Liver (tissue), 9 donors: ENCODE measurements around the gene WWC1. TPM values are rescaled to one million over a fixed set of nuclear protein-coding genes. Genes with fewer than 3 reads are reported as not detected.

Experiments
- DNase-seq: peaks from one replicate; pipeline ENCODE4 v3.0.0-alpha.2; 2017; ENCODE audit warnings: low spot score
- H3K27ac ChIP-seq, 2 donors: one replicate each; pipeline ENCODE4 v1.7.0; 2013; ENCODE audit warnings: inconsistent platforms in 2 of 2, low read length in 2 of 2, control low read depth in 1 of 2, low read depth in 1 of 2, mild to moderate bottlenecking in 1 of 2
- H3K27me3 ChIP-seq, 4 donors: one replicate each; pipeline versions ENCODE4 v1.6.1 to v1.7.0; 2013; ENCODE audit warnings: low read length in 3 of 4, inconsistent platforms in 1 of 4, mild to moderate bottlenecking in 1 of 4, moderate library complexity in 1 of 4; ENCODE audit not compliant: control insufficient read depth in 4 of 4, insufficient read depth in 4 of 4
- H3K36me3 ChIP-seq, 4 donors: one replicate each; pipeline versions ENCODE4 v1.6.1 to v1.7.0; 2013; ENCODE audit warnings: low read length in 3 of 4, mild to moderate bottlenecking in 3 of 4, low read depth in 1 of 4, moderate library complexity in 1 of 4; ENCODE audit not compliant: control insufficient read depth in 4 of 4, insufficient read depth in 3 of 4
- H3K4me1 ChIP-seq, 4 donors: one replicate each; pipeline versions ENCODE4 v1.6.1 to v1.7.0; 2013; ENCODE audit warnings: low read length in 3 of 4, mild to moderate bottlenecking in 3 of 4, moderate library complexity in 1 of 4; ENCODE audit not compliant: control insufficient read depth in 4 of 4, insufficient read depth in 4 of 4
- H3K4me3 ChIP-seq, 3 donors: one replicate each; pipeline versions ENCODE4 v1.6.1 to v1.7.0; 2013; ENCODE audit warnings: low read length in 3 of 3, control low read depth in 1 of 3, low read depth in 1 of 3, mild to moderate bottlenecking in 1 of 3
- H3K9ac ChIP-seq, 2 donors: one replicate each; pipeline ENCODE4 v1.7.0; 2013; ENCODE audit warnings: low read length in 2 of 2, mild to moderate bottlenecking in 2 of 2, moderate library complexity in 2 of 2, control low read depth in 1 of 2, low read depth in 1 of 2
- H3K9me3 ChIP-seq, 4 donors: one replicate each; pipeline versions ENCODE4 v1.6.1 to v1.7.0; 2013; ENCODE audit warnings: low read length in 3 of 4; ENCODE audit not compliant: control insufficient read depth in 4 of 4
- EGR1 ChIP-seq, 2 donors: IDR thresholded peaks; 2 replicates each; pipeline ENCODE4 v1.6.1; 2016 to 2018; ENCODE audit warnings: antibody characterized with exemption in 2 of 2, low read depth in 2 of 2
- FOXA1 ChIP-seq: IDR thresholded peaks from 2 replicates; pipeline ENCODE4 v1.6.1; 2016; ENCODE audit warnings: antibody characterized with exemption
- FOXA2 ChIP-seq: IDR thresholded peaks from 2 replicates; pipeline ENCODE4 v1.6.1; 2016; ENCODE audit warnings: antibody characterized with exemption
- HNF4G ChIP-seq: IDR thresholded peaks from 2 replicates; pipeline ENCODE4 v1.6.1; 2016; ENCODE audit warnings: antibody characterized with exemption
- JUND ChIP-seq, 2 donors: IDR thresholded peaks; 2 replicates each; pipeline ENCODE4 v1.6.1; 2016; ENCODE audit warnings: antibody characterized with exemption in 2 of 2
- NR2F2 ChIP-seq: IDR thresholded peaks from 2 replicates; pipeline ENCODE4 v1.6.1; 2016; ENCODE audit warnings: antibody characterized with exemption
- RAD21 ChIP-seq, 2 donors: IDR thresholded peaks; 2 replicates each; pipeline ENCODE4 v1.6.1; 2016; ENCODE audit warnings: antibody characterized with exemption in 2 of 2, mild to moderate bottlenecking in 2 of 2
- RXRA ChIP-seq, 2 donors: IDR thresholded peaks; 2 replicates each; pipeline ENCODE4 v1.6.1; 2017 to 2018; ENCODE audit warnings: antibody characterized with exemption in 2 of 2, mild to moderate bottlenecking in 1 of 2
- SP1 ChIP-seq: IDR thresholded peaks from 2 replicates; pipeline ENCODE4 v1.6.1; 2018; ENCODE audit warnings: antibody characterized with exemption, mild to moderate bottlenecking
- TAF1 ChIP-seq: conservative IDR thresholded peaks from 2 replicates; pipeline ENCODE4 v1.6.1; 2016; ENCODE audit warnings: antibody characterized with exemption, mild to moderate bottlenecking
- YY1 ChIP-seq: IDR thresholded peaks from 2 replicates; pipeline ENCODE4 v1.6.1; 2016; ENCODE audit warnings: antibody characterized with exemption, mild to moderate bottlenecking
- WGBS: extraction: QIAGEN DNeasy Blood & Tissue Kit; methylation state at CpG from one replicate; pipeline ENCODE4 v1.1.7; 2013; 5-methylcytosine and 5-hydroxymethylcytosine counted together
- polyA plus RNA-seq, 2 donors: library from polyadenylated mRNA; stranded (reverse) in 1 of 2; unstranded in 1 of 2; fragments of 200-250 nt in 1 of 2; fragments of >200 nt in 1 of 2; fragmentation: Nextera tagmentation in 1 of 2; extraction: Ambion mirVana in 1 of 2; gene quantifications; one replicate each; pipeline versions ENCODE4 v1.2.1 to v1.2.3, GENCODE V29; 2013 to 2015
- total RNA-seq, 2 donors: library from RNA; depleted of rRNA; stranded (reverse); fragments of >200 nt; gene quantifications; one replicate each; pipeline ENCODE4 v1.2.3, GENCODE V29; 2014
- TF ChIP-seq, protein P1 (sequence below): IDR thresholded peaks from 2 replicates; pipeline ENCODE4 v1.6.1; 2016; ENCODE audit warnings: antibody characterized with exemption, mild to moderate bottlenecking
- TF ChIP-seq, protein P2 (sequence below): IDR thresholded peaks from 2 replicates; pipeline ENCODE4 v1.6.1; 2016; ENCODE audit warnings: antibody characterized with exemption
- TF ChIP-seq, protein P3 (sequence below): IDR thresholded peaks from 2 replicates; pipeline ENCODE4 v1.6.1; 2016; ENCODE audit warnings: antibody characterized with exemption
- TF ChIP-seq, protein P4 (sequence below): IDR thresholded peaks from 2 replicates; pipeline ENCODE4 v1.6.1; 2016; ENCODE audit warnings: antibody characterized with exemption
- donor health status: healthy.
- donor health status: healthy.
- donor health status: healthy.
- donor health status: healthy.
- donor health status: healthy.

WWC1 gene
- total and polyA plus RNA-seq, 4 donors: 5.9 to 25.1 (median 14.8) TPM

DNA sequence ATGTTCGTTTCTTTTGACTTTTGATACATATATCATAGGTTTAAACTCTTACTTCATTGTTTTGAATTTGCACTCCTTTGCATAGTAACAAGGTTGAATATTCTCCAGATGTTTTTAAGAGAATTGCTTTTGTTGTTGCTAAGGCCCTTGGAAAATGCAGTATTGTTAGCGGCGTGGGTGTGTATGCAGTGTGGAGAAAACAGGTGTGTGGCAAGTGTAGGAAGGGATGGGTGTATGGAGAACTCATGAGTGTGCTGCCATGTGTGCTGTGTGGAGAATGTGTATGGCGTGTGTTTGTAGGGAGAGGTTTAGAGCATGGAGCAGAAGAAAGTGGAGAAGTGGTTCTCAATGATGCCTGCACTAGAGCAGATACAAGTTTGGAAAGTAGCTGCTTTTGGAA is 87.3 kb downstream of the WWC1 start (continued):
- TF ChIP-seq, protein P1, sequence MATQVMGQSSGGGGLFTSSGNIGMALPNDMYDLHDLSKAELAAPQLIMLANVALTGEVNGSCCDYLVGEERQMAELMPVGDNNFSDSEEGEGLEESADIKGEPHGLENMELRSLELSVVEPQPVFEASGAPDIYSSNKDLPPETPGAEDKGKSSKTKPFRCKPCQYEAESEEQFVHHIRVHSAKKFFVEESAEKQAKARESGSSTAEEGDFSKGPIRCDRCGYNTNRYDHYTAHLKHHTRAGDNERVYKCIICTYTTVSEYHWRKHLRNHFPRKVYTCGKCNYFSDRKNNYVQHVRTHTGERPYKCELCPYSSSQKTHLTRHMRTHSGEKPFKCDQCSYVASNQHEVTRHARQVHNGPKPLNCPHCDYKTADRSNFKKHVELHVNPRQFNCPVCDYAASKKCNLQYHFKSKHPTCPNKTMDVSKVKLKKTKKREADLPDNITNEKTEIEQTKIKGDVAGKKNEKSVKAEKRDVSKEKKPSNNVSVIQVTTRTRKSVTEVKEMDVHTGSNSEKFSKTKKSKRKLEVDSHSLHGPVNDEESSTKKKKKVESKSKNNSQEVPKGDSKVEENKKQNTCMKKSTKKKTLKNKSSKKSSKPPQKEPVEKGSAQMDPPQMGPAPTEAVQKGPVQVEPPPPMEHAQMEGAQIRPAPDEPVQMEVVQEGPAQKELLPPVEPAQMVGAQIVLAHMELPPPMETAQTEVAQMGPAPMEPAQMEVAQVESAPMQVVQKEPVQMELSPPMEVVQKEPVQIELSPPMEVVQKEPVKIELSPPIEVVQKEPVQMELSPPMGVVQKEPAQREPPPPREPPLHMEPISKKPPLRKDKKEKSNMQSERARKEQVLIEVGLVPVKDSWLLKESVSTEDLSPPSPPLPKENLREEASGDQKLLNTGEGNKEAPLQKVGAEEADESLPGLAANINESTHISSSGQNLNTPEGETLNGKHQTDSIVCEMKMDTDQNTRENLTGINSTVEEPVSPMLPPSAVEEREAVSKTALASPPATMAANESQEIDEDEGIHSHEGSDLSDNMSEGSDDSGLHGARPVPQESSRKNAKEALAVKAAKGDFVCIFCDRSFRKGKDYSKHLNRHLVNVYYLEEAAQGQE: no peak
- no peak for TF ChIP-seq EGR1 (IDR thresholded peaks at IDR 0.05; ENCODE audit: low read depth in 2 of 2)
- no peak for TF ChIP-seq RXRA (IDR thresholded peaks at IDR 0.05)
- TF ChIP-seq RAD21 (IDR thresholded peaks at IDR 0.05): no peak
- no peak for TF ChIP-seq JUND (IDR thresholded peaks at IDR 0.05)

DNA sequence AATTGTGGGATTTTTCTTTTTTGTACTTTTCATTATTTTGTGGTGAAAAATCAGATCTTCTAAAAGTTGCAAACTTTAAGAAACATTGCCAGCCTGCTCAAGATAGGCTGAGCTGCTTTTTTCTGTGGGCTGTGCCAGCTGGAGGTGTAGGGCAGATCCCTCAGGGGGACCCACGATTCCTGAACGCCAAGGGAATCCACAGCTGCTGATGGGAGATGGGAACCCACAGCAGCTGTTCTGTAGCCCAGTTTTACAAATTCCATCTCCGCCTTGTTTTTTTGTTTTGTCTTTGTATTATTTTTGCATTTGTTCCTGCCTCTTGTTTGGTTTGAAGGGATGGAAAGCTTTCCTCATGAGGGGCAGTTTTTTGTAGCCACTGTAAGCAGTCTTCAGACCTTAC is 91.0 kb downstream of the WWC1 start:
- Histone ChIP-seq H3K9ac (no peak overlapping the region), H3K4me1 (no peaks in the 10 kb centered on the region), H3K36me3 (peaks cover 2 to 15% (median 5%) of the 10 kb centered on the region in 4 donors), H3K9me3 (no peaks in the 10 kb centered on the region), H3K4me3 (no peak overlapping the region), H3K27ac (no peak overlapping the region), H3K27me3 (no peaks in the 10 kb centered on the region)
- no peak for DNase-seq
- WGBS: 92% methylated on average over 3 of the region's 3 CpGs
- no peak for TF ChIP-seq RAD21 (IDR thresholded peaks at IDR 0.05)

DNA sequence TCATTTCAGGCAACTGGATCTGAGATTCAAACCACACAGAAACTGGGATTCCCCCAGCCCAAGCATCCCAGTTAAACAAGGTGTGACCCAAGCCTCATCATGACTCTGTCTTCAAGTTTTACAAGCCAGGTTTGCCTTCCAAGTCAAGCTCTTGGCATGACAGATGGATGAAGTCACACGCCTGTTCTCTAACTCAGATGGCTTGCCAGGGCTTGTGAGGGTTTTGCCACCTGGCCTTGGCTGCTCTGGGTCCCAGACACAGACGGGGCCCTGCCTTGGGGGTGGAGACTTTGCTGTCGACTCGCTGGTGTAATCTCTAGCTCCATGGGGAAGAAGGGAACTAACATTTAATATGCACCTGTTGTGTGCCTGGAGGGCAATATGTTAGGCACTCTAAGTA is 99.0 kb downstream of the WWC1 start:
- TF ChIP-seq EGR1 (IDR thresholded peaks at IDR 0.05; ENCODE audit: low read depth in 2 of 2) (no peak), NR2F2 (no peak), FOXA1 (no peak), SP1 (no peak), RXRA (IDR thresholded peaks at IDR 0.05) (no peak), YY1 (no peak), TAF1 (no peak), JUND (IDR thresholded peaks at IDR 0.05) (no peak), FOXA2 (no peak), HNF4G (no peak)
- TF ChIP-seq, protein P2, sequence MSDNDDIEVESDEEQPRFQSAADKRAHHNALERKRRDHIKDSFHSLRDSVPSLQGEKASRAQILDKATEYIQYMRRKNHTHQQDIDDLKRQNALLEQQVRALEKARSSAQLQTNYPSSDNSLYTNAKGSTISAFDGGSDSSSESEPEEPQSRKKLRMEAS: no peak
- TF ChIP-seq, protein P3, sequence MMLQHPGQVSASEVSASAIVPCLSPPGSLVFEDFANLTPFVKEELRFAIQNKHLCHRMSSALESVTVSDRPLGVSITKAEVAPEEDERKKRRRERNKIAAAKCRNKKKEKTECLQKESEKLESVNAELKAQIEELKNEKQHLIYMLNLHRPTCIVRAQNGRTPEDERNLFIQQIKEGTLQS: no peak
- TF ChIP-seq, protein P4, sequence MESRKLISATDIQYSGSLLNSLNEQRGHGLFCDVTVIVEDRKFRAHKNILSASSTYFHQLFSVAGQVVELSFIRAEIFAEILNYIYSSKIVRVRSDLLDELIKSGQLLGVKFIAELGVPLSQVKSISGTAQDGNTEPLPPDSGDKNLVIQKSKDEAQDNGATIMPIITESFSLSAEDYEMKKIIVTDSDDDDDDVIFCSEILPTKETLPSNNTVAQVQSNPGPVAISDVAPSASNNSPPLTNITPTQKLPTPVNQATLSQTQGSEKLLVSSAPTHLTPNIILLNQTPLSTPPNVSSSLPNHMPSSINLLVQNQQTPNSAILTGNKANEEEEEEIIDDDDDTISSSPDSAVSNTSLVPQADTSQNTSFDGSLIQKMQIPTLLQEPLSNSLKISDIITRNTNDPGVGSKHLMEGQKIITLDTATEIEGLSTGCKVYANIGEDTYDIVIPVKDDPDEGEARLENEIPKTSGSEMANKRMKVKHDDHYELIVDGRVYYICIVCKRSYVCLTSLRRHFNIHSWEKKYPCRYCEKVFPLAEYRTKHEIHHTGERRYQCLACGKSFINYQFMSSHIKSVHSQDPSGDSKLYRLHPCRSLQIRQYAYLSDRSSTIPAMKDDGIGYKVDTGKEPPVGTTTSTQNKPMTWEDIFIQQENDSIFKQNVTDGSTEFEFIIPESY: no peak
- H3K36me3 ChIP-seq: peaks cover 2 to 19% (median 10%) of the 10 kb centered on the region in 4 donors
- H3K27ac ChIP-seq: no peak overlapping the region
- H3K9ac ChIP-seq: no peak overlapping the region
- H3K4me1 ChIP-seq: no peaks in the 10 kb centered on the region
- no peaks in the 10 kb centered on the region for H3K9me3 ChIP-seq
- no peak overlapping the region for H3K4me3 ChIP-seq
- no peak for DNase-seq
- no peaks in the 10 kb centered on the region for H3K27me3 ChIP-seq
- 95% methylated on average over 4 of the region's 4 CpGs for WGBS
